Aorta (tissue), 5 donors: Measurements from ENCODE around the gene MYO1H. TPM values are rescaled to one million over a fixed set of nuclear protein-coding genes. Genes with fewer than 3 reads are reported as not detected.
"Not testable (repeated sequence)": the region's sequence is repeated elsewhere in the genome, so short reads cannot be mapped to it uniquely, and the experiment has no call there.

Experiments
- ATAC-seq: fragments of 200-7000 bp; cut with Tn5 transposase; one replicate; pipeline ENCODE4 v1.9.1; 2022; ENCODE audit warnings: moderate library complexity; ENCODE audit not compliant: low FRiP score
- DNase-seq, 2 donors: peaks; one replicate each; pipeline ENCODE4 v3.0.0-alpha.2; 2020
- H3K27ac ChIP-seq, 2 donors: one replicate each; pipeline ENCODE4 v1.5.1; 2013; ENCODE audit warnings: low read length in 2 of 2, mild to moderate bottlenecking in 2 of 2, moderate library complexity in 2 of 2, control low read depth in 1 of 2, inconsistent platforms in 1 of 2, low read depth in 1 of 2
- H3K27me3 ChIP-seq, 2 donors: one replicate each; pipeline ENCODE4 v1.6.1; 2013; ENCODE audit warnings: control low read depth in 1 of 2, low read length in 1 of 2, mild to moderate bottlenecking in 1 of 2, moderate library complexity in 1 of 2; ENCODE audit not compliant: insufficient read depth in 2 of 2, control insufficient read depth in 1 of 2
- H3K36me3 ChIP-seq, 2 donors: one replicate each; pipeline ENCODE4 v1.6.1; 2013; ENCODE audit warnings: control low read depth in 1 of 2, low read length in 1 of 2, mild to moderate bottlenecking in 1 of 2; ENCODE audit not compliant: insufficient read depth in 2 of 2, control insufficient read depth in 1 of 2
- H3K4me1 ChIP-seq, 2 donors: one replicate each; pipeline ENCODE4 v1.6.1; 2013; ENCODE audit warnings: low read length in 2 of 2, control low read depth in 1 of 2, mild to moderate bottlenecking in 1 of 2, moderate library complexity in 1 of 2; ENCODE audit not compliant: insufficient read depth in 2 of 2, control insufficient read depth in 1 of 2
- H3K4me3 ChIP-seq, 2 donors: one replicate each; pipeline ENCODE4 v1.5.1; 2013; ENCODE audit warnings: low read length in 2 of 2, control low read depth in 1 of 2, mild to moderate bottlenecking in 1 of 2
- H3K9me3 ChIP-seq: one replicate; pipeline ENCODE4 v1.6.1; 2013; ENCODE audit warnings: mild to moderate bottlenecking, low read length; ENCODE audit not compliant: control insufficient read depth
- WGBS, 2 donors: extraction: QIAGEN DNeasy Blood & Tissue Kit; methylation state at CpG; one replicate each; pipeline ENCODE4 v1.1.7; 2013; 5-methylcytosine and 5-hydroxymethylcytosine counted together
- intact Hi-C, 2 donors: fragments of 100-400 bp; cut with DNase I; formaldehyde crosslinking; loops; one replicate each; pipeline versions ENCODE4 v1.14.2 to v1.15.0; 2022
- polyA plus RNA-seq, 2 donors: library from polyadenylated mRNA; stranded (reverse); fragments of 200-250 nt; gene quantifications; one replicate each; pipeline ENCODE4 v1.2.3, GENCODE V29; 2013
- total RNA-seq, 2 donors: library from RNA; stranded (reverse); fragmentation: NEBNext Ultra II Directional; extraction: Animal tissue kit (Norgen Biotek cat#: 25700); gene quantifications; one replicate each; pipeline ENCODE4 v1.2.1, GENCODE V29; 2021
- donor health status: healthy with polysubstance abuse.
- donor health status: Bipolar disorder and iron deficiency.
- donor health status: DM: no; HTN: no; CAD: no.
- donor health status: DM: no; HTN: no; CAD: no.
- donor health status: DM: yes; HTN: yes; CAD: no.

The MYO1H gene
- total and polyA plus RNA-seq, 4 donors = not detected

DNA sequence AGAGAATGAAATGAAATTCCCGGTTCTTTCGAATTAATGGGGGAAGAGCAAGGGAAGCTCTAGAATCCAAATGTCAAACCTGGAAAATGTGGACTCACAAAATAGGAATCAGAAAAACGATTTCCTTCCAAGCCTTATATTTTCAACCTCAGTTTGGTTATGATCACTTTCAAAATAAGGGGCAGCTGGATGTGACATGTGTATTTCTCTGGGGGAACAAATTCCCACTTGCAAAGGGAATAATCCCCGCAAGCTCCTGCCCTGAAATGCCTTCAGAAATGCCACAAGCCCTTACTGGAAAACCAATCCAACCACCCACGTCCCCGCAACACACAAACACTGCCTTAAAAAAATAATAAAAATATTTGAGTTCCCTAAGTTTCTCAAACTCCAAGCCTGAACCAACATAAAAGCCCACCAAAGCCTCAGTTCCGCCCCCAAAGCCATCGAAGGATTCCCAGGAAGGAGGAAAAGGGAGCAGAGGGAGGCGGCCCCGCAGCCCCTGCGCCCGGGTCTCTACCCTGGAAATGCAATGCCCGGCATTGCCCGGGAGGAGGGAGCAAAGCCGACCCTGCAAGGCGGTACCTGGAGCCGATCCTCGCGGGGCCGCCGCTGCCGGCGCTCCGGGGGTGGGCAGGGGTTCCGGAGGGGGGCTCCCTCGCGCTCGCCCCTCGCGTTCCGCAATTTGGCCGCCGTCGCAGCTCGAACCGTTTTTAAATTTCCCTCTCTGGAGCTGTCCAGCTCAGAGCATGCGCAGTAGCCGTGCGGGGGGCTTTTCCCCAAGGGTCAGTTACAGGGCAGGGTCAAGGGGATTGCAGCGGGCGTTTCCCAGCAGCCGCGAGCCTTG lies 38.9 kb upstream of the MYO1H start, which contains the start of gene FOXN4:
Gene FOXN4, minus strand, starts transcription at position 751 of the 847 bp plus-strand sequence. CDS start 963 bp downstream, outside the sequence.
- WGBS, 2 donors = 8% methylated on average over 39 to 43 of the region's 43 CpGs
- Histone ChIP-seq H3K27me3 (no peaks in the 10 kb centered on the region), H3K4me1 (no peaks in the 10 kb centered on the region), H3K9me3 (no peaks in the 10 kb centered on the region), H3K36me3 (no peaks in the 10 kb centered on the region), H3K27ac (no peak within 1 kb of the TSS), H3K4me3 (peak within 1 kb of the TSS; percentile 59 to 74)
- DNase-seq (no peak), ATAC-seq (no peak)
- intact Hi-C loops = no loop called here

DNA sequence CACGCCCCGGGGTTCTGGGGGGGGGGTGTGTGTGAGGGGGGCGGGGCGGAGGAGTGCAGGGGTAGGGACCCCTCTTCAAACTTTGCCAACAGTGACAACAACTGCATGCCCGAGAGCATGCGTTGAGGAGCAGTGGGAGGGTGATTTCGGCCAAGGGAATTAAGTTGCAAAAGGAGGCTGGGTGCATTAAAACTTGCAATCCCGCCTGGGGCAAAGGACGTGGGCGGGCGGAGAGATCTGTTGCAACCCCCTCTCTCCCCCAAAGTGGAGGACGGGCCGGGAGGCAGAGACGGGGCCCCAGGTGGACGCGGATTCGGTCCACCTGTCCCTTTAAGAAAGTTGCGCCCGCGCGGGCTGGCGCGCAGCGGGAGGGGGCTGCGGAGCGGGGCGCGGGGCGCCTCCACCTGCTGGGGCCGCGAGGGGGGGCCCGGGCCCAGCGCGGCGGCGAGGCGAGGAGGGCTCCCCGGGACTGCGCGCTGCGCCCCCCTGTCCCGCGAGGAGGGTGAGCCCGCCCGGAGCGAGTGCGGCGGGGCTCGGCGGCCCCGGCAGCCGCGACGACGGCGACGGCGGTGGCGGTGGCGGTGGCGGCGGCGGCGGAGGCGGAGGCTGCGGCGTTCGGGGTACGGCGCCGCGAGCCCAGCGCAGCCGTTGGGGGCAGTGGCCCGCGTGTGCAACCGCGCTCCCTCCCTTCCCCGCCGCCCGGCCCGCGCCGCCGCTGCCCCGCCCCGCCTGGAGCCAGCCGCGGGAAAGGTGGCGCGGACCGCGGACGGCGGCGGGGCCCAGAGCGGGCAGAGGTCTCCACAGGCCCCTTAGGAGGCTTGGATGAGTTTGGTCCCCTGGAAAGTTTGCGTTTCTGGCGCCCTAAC lies 38.1 kb upstream of the MYO1H start:
- no peaks in the 10 kb centered on the region for H3K27me3 ChIP-seq

DNA sequence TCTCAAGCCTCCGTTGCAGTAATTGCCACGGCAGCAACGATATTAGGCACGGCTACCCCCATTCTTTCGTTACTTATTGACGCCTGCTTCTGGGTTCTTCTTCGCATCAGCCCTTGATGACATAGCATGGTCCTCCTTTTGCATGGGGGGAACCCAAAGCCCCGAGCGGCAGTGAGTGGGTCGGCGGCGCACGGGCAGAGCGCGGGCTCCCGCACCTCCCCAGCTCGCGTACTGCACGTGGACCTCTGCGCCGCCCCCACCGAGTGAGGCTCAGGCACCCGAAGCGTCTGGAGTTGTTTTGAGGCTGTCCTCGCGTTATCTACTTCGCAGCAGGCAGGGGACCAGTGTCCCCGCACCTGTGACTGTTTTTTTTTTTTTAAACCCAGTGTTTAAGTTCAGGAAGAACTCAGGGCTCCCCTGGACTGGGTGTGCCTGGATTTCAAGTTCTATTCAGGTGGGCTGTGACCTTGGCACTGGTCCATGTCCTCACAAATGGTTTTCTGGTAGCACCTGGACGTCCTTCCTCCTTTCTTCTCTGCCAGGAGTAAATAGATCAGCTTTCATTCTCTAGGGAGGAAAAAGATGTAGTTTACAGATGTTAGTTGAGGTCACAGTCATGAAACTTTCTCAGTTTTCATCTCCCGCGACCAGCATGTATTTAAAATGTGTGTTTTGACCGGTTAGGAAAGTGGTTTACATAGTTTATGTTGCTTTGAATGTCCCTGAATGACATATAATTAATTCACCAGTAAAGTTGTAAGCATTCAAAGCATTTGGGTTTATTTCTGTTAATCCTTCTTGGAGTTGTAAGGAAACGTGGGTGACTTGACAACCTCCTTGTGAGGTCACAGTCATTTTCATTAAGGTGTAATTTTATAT lies 37.2 kb upstream of the MYO1H start:
- intact Hi-C loops = no loop called here
- Histone ChIP-seq H3K36me3 (no peaks in the 10 kb centered on the region), H3K4me3 (peak overlapping the region; percentile 59 to 74), H3K9me3 (no peaks in the 10 kb centered on the region), H3K27me3 (no peaks in the 10 kb centered on the region), H3K4me1 (no peaks in the 10 kb centered on the region), H3K27ac (no peak overlapping the region)
- WGBS, 2 donors = 12% methylated on average over 33 of the region's 33 CpGs
- ATAC-seq = no peak
- no peak for DNase-seq

More for the DNA sequence above, 38.1 kb upstream of the MYO1H start:
- H3K4me1 ChIP-seq = no peaks in the 10 kb centered on the region
- H3K36me3 ChIP-seq = no peaks in the 10 kb centered on the region
- DNase-seq (no peak), ATAC-seq (no peak)
- H3K27ac ChIP-seq = no peak overlapping the region
- intact Hi-C loops = no loop called here
- WGBS, 2 donors = 1% methylated on average over 36 to 99 of the region's 99 CpGs
- no peaks in the 10 kb centered on the region for H3K9me3 ChIP-seq
- H3K4me3 ChIP-seq = peak overlapping the region; percentile 59 to 74

DNA sequence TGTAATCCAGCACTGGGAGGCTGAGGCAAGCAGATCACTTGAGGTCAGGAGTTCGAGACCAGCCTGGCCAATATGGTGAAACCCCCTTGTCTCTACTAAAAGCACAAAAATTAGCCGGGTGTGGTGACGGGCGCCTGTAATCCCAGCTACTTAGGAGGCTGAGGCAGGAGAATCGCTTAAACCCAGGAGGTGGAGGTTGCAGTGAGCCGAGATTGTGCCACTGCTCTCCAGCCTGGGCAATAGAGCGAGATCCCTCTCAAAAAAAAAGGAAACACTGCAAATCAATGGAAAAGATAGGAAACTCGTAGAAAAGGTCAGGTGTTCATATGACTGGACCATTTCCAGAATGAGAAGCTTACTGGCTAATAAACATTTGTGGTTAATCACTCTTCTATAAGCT lies 26.4 kb upstream of the MYO1H start:
- H3K4me3 ChIP-seq, H3K27me3 ChIP-seq, DNase-seq, ATAC-seq, H3K4me1 ChIP-seq, intact Hi-C loops, H3K27ac ChIP-seq, H3K36me3 ChIP-seq, H3K9me3 ChIP-seq: not testable (repeated sequence)
- WGBS, 2 donors = 83 to 87% methylated on average over 8 of the region's 8 CpGs

DNA sequence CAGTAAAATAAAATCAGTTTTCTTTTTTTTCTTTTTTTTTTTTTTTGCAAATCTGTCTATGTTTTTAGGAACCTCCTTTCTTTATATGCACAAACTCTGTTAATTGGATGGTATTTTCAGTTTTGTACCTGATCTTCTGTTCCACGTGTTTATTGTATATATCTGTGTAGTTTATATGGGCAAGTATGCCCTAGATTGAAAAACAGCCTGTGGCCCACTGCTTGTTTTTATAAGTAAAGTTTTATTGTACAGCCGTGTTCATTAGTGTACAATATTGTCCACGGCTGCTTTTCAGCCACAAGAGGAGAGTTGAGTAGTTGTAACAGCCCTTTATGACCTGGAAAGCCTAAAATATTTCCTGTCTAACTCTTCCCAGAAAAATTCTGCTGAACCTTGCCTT lies 18.7 kb upstream of the MYO1H start:
- Histone ChIP-seq H3K9me3 (no peaks in the 10 kb centered on the region), H3K27me3 (no peaks in the 10 kb centered on the region), H3K4me1 (no peaks in the 10 kb centered on the region), H3K27ac (no peak overlapping the region), H3K36me3 (no peaks in the 10 kb centered on the region), H3K4me3 (no peak overlapping the region)
- DNase-seq (no peak), ATAC-seq (no peak)
- intact Hi-C loops = no loop called here
- 77 to 78% methylated on average over 3 of the region's 3 CpGs for WGBS, 2 donors

DNA sequence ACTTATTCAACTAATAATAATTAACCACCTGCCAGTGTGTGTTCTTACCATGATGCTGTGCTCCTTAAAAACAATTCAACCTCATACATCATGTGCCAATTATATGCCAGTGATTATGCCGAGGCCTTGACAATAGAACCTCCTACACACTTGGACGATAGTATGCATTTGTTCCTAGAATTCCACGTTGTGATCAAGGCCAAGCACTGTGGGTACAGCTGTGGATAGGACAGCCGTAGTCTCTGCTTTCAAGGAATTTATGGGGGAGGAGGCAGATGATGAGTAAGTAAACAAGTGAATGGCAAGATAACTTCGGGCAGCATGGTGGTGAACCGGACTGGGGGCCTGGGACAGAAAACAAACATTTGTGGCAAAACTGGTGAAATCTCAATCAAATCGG lies 18.0 kb upstream of the MYO1H start:
- WGBS, 2 donors = 50 to 53% methylated on average over 7 of the region's 7 CpGs
- no peak for DNase-seq
- Histone ChIP-seq H3K4me1 (no peaks in the 10 kb centered on the region), H3K36me3 (no peaks in the 10 kb centered on the region), H3K9me3 (no peaks in the 10 kb centered on the region), H3K27ac (no peak overlapping the region), H3K4me3 (no peak overlapping the region), H3K27me3 (no peaks in the 10 kb centered on the region)
- ATAC-seq = no peak
- intact Hi-C loops = no loop called here

DNA sequence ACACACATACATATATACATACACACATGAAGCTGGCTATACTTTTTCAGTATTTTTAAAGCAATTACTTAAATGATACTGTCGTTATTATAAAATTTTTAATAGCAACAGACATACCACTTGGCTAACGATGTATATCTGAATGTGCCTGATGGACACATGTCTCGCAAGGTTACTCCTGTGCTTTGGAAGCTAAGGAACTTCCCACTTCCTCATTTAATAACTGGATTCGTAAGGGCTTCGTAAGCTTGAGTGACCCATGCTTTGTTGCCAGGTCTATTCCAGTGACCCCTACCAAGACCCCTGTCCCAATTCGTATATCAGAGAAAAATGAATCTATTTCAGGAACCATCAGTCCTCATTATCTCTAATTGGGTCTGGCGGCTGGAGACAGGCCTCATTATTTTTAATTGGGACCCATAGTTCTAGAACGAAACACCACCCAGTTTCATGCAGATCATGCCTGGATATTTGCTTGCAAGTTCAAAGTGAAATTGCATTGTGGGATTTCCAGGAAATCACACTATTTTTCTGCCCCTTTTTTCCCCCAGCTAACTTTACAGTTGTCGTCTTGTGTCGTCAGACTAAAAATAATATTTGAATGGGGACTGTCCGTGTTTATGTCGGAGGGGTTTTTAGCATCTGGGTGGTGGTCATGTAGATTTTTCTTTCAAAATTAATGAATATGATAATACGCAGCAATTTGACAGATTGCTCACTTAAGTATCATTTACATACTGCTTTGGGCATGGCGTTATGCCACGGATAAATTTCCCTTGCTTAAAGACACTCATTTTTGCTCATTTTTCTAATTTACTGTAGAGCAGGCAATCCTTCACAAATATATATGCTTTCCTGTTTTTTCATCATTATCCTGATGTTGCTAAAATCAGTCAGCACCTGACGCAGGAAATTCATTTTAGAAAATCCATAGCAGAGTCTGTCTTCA lies 17.1 kb upstream of the MYO1H start:
- Histone ChIP-seq H3K4me3 (no peak overlapping the region), H3K4me1 (no peaks in the 10 kb centered on the region), H3K9me3 (no peaks in the 10 kb centered on the region), H3K27me3 (no peaks in the 10 kb centered on the region), H3K36me3 (no peaks in the 10 kb centered on the region), H3K27ac (no peak overlapping the region)
- DNase-seq = no peak
- WGBS, 2 donors = 76 to 83% methylated on average over 16 of the region's 16 CpGs
- intact Hi-C loops = no loop called here
- ATAC-seq = no peak
